Esophagus (tissue), 2 donors: ENCODE data around the gene NUCB2. TPM values are rescaled to one million over a fixed set of nuclear protein-coding genes. Genes with fewer than 3 reads are reported as not detected.

ENCODE experiments used
- H3K27ac ChIP-seq, 2 donors: one replicate each; pipeline ENCODE4 v1.5.1; 2013; ENCODE audit warnings: low read depth in 2 of 2, mild to moderate bottlenecking in 2 of 2, inconsistent platforms in 1 of 2, low read length in 1 of 2, moderate library complexity in 1 of 2
- H3K27me3 ChIP-seq, 2 donors: one replicate each; pipeline ENCODE4 v1.6.1; 2013; ENCODE audit warnings: low read length in 2 of 2, control low read depth in 1 of 2, mild to moderate bottlenecking in 1 of 2; ENCODE audit not compliant: insufficient read depth in 2 of 2, control insufficient read depth in 1 of 2
- H3K36me3 ChIP-seq, 2 donors: one replicate each; pipeline ENCODE4 v1.6.1; 2013; ENCODE audit warnings: low read length in 1 of 2; ENCODE audit not compliant: control insufficient read depth in 2 of 2, insufficient read depth in 2 of 2
- H3K4me1 ChIP-seq, 2 donors: one replicate each; pipeline ENCODE4 v1.6.1; 2013; ENCODE audit warnings: low read length in 1 of 2; ENCODE audit not compliant: control insufficient read depth in 2 of 2, insufficient read depth in 2 of 2
- H3K4me3 ChIP-seq, 2 donors: one replicate each; pipeline ENCODE4 v1.5.1; 2013; ENCODE audit warnings: low read length in 2 of 2, mild to moderate bottlenecking in 2 of 2, low read depth in 1 of 2, moderate library complexity in 1 of 2
- H3K9me3 ChIP-seq, 2 donors: one replicate each; pipeline ENCODE4 v1.6.1; 2013; ENCODE audit warnings: mild to moderate bottlenecking in 2 of 2, low read depth in 1 of 2, low read length in 1 of 2, moderate library complexity in 1 of 2; ENCODE audit not compliant: control insufficient read depth in 2 of 2, insufficient read depth in 1 of 2
- WGBS, 2 donors: extraction: QIAGEN DNeasy Blood & Tissue Kit; methylation state at CpG; one replicate each; pipeline ENCODE4 v1.1.7; 2013; 5-methylcytosine and 5-hydroxymethylcytosine counted together
- polyA plus RNA-seq, 2 donors: library from polyadenylated mRNA; stranded (reverse); fragments of 200-250 nt; gene quantifications; one replicate each; pipeline ENCODE4 v1.2.3, GENCODE V29; 2013
- donor health status: healthy with polysubstance abuse.
- donor health status: Bipolar disorder and iron deficiency.

The NUCB2 gene
- polyA plus RNA-seq, 2 donors: 174 to 326 TPM

DNA sequence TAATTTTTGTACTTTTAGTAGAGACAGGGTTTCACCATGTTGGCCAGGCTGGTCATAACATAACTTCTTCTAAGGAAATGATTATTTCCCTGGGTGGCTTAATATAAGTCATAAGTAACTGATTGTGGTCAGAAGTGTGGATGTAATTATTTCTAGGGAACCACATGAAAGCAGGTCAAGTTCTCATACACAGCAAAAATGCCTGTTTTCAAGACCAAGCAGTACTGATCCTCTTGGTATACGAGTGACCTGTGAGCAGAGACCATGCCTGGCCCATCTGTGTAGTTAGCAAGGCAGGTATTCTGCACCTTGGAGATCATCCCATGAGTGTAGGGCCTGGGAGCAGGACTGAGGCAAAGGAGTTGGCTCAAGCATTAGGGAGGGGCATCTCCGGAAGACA lies 32.5 kb upstream of the NUCB2 start:
- Histone ChIP-seq H3K9me3 (no peaks in the 10 kb centered on the region), H3K27ac (no peak overlapping the region), H3K4me1 (no peaks in the 10 kb centered on the region), H3K4me3 (no peak overlapping the region), H3K27me3 (no peaks in the 10 kb centered on the region), H3K36me3 (no peaks in the 10 kb centered on the region)
- WGBS, 2 donors: 56 to 60% methylated on average over 2 of the region's 2 CpGs

GRCh38 chr11:17250561-17251350 lies 25.8 kb upstream of the NUCB2 start:
- Histone ChIP-seq H3K9me3 (no peaks in the 10 kb centered on the region), H3K4me1 (no peaks in the 10 kb centered on the region), H3K36me3 (no peaks in the 10 kb centered on the region), H3K27me3 (no peaks in the 10 kb centered on the region), H3K27ac (no peak overlapping the region), H3K4me3 (no peak overlapping the region)

GRCh38 chr11:17252704-17253103 lies 23.8 kb upstream of the NUCB2 start:
- H3K4me3 ChIP-seq: no peak overlapping the region
- WGBS, 2 donors: 68 to 74% methylated on average over 4 of the region's 4 CpGs

GRCh38 chr11:17256512-17256911 lies 20.0 kb upstream of the NUCB2 start:
- Histone ChIP-seq H3K4me3 (no peak overlapping the region), H3K9me3 (no peaks in the 10 kb centered on the region), H3K27me3 (no peaks in the 10 kb centered on the region), H3K36me3 (no peaks in the 10 kb centered on the region), H3K4me1 (no peaks in the 10 kb centered on the region), H3K27ac (peak overlapping the region in 1 of 2 donors; percentile 0)
- 69 to 76% methylated on average over 3 of the region's 3 CpGs for WGBS, 2 donors

More at GRCh38 chr11:17252704-17253103, 23.8 kb upstream of the NUCB2 start:
- no peaks in the 10 kb centered on the region for H3K9me3 ChIP-seq
- H3K27me3 ChIP-seq: no peaks in the 10 kb centered on the region
- no peaks in the 10 kb centered on the region for H3K4me1 ChIP-seq
- H3K27ac ChIP-seq: no peak overlapping the region
- no peaks in the 10 kb centered on the region for H3K36me3 ChIP-seq

DNA sequence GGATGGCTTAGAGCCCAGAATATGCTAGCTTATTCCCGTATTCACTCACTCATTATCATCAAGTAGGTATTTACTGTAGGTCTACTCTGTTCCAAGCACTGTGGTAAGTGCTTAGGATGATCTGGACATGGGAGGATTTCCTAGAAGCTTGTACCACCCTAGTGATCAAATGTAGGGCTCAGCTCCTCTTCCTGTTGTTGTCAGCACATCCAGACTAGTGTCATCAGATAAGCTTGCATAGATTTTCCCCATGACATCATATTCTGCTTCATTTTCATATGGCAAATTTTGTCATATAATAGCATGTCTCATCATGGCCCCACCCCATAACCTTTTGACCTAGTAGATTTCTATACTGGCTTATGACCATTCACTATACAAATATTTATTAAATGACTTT lies 19.3 kb upstream of the NUCB2 start:
- H3K36me3 ChIP-seq: no peaks in the 10 kb centered on the region
- H3K9me3 ChIP-seq: no peaks in the 10 kb centered on the region
- H3K27ac ChIP-seq: peak overlapping the region in 1 of 2 donors; percentile 0
- 47 to 77% methylated on average over 1 of the region's 1 CpG for WGBS, 2 donors
- no peak overlapping the region for H3K4me3 ChIP-seq
- H3K4me1 ChIP-seq: no peaks in the 10 kb centered on the region
- no peaks in the 10 kb centered on the region for H3K27me3 ChIP-seq

DNA sequence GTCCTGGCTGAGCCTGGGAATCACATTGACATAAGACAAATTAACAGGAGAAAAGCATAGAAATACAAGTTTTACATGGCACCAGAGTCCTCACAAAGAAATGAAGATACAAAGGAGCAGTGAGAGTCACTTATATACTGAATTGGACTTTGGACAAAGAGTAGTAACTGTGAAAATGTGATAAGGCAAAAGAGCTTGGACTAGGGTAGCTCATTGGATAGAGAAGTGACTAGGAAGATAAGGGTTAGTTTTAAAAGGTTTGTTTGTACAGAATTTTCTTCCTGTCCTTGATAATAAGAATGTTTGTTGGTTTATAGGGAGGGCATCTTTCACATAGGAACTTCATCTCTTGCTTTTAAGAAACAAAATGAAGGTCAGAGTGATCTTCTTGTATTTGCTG lies 17.9 kb upstream of the NUCB2 start:
- Histone ChIP-seq H3K4me3 (no peak overlapping the region), H3K27ac (no peak overlapping the region), H3K36me3 (no peaks in the 10 kb centered on the region), H3K4me1 (no peaks in the 10 kb centered on the region), H3K27me3 (no peaks in the 10 kb centered on the region), H3K9me3 (no peaks in the 10 kb centered on the region)

- H3K4me3 ChIP-seq: no peak overlapping the region
- H3K27me3 ChIP-seq: no peaks in the 10 kb centered on the region
- WGBS, 2 donors: 96 to 98% methylated on average over 1 of the region's 1 CpG
- no peaks in the 10 kb centered on the region for H3K9me3 ChIP-seq
- no peaks in the 10 kb centered on the region for H3K36me3 ChIP-seq
- H3K4me1 ChIP-seq: no peaks in the 10 kb centered on the region
- no peak overlapping the region for H3K27ac ChIP-seq
Measured at GRCh38 chr11:17259519-17259918, 17.0 kb upstream of the NUCB2 start.

DNA sequence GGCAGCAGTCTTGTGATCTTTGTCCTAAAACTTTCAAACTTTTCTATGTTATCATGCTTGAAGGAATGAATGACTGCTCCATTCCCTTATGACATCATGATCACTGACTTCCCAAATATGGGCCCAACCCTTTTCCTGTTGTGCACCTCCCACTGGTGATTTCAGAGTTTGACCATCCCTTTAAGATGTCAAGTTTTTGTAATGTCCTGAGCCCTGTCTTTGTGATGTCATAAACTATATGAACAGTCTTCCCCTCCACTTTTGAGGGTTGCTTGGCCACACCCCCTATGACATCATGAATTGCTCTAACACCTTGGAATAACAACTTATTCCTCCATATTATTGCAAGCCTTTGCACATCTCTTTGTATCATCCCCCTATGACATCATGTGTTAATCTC lies 16.5 kb upstream of the NUCB2 start:
- no peak overlapping the region for H3K27ac ChIP-seq
- no peaks in the 10 kb centered on the region for H3K4me1 ChIP-seq
- no peaks in the 10 kb centered on the region for H3K27me3 ChIP-seq
- no peaks in the 10 kb centered on the region for H3K9me3 ChIP-seq
- H3K4me3 ChIP-seq: no peak overlapping the region
- H3K36me3 ChIP-seq: no peaks in the 10 kb centered on the region

DNA sequence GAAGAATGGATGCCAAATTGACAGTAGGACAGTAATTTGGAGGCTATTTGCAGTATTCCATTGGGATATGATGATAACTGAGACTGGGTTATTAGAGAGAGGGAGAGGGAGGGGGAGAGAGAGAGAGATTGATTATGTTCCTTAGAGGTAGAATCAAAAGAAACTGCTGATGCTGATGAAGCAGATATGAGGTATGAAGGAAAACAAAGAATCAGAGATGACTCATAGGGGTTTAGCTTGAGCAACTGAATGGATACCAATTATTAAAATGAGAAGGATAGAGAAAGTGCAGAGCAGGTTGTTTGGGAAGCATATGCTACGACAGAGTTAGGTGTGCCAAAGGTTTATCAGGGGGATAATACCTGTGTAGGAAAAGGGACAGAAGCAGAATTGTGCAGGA lies 12.8 kb upstream of the NUCB2 start:
- no peaks in the 10 kb centered on the region for H3K9me3 ChIP-seq
- 39 to 42% methylated on average over 1 of the region's 1 CpG for WGBS, 2 donors
- no peaks in the 10 kb centered on the region for H3K36me3 ChIP-seq
- H3K27me3 ChIP-seq: no peaks in the 10 kb centered on the region
- no peaks in the 10 kb centered on the region for H3K4me1 ChIP-seq
- H3K27ac ChIP-seq: peak overlapping the region; percentile 42 to 69
- no peak overlapping the region for H3K4me3 ChIP-seq

GRCh38 chr11:17266781-17267180 lies 9.8 kb upstream of the NUCB2 start:
- Histone ChIP-seq H3K4me1 (no peaks in the 10 kb centered on the region), H3K4me3 (no peak overlapping the region), H3K36me3 (no peaks in the 10 kb centered on the region), H3K9me3 (no peaks in the 10 kb centered on the region), H3K27me3 (no peaks in the 10 kb centered on the region), H3K27ac (no peak overlapping the region)
- 86 to 90% methylated on average over 5 of the region's 5 CpGs for WGBS, 2 donors
